Brain microvascular endothelial cell (primary cell): ENCODE measurements around the gene FYB1.

Source experiments
- DNase-seq: peaks from one replicate; pipeline ENCODE4 v3.0.0-alpha.2; 2020
- H3K27ac ChIP-seq: fragments of 250-450 bp; sonication (Bioruptor Pico); 2 replicates; pipeline ENCODE4 v1.5.1; 2020; ENCODE audit warnings: mild to moderate bottlenecking, moderate library complexity
- H3K27me3 ChIP-seq: fragments of 250-450 bp; sonication (Bioruptor Pico); replicated peaks from 2 replicates; pipeline ENCODE4 v1.5.1; 2020; ENCODE audit warnings: mild to moderate bottlenecking
- H3K36me3 ChIP-seq: fragments of 250-450 bp; sonication (Bioruptor Pico); replicated peaks from 2 replicates; pipeline ENCODE4 v1.5.1; 2020; ENCODE audit warnings: mild to moderate bottlenecking
- H3K4me3 ChIP-seq: 2 replicates; pipeline ENCODE4 v1.5.1; 2011; ENCODE audit warnings: low read depth, mild to moderate bottlenecking, control low read depth, low read length, moderate library complexity
- CTCF ChIP-seq: IDR thresholded peaks from 2 replicates; pipeline ENCODE4 v1.5.1; 2011; ENCODE audit warnings: low read depth, mild to moderate bottlenecking, moderate library complexity, low read length, control low read depth, inconsistent platforms; ENCODE audit errors: missing control alignments
- in situ Hi-C: cut with HindIII; loops from 2 replicates; pipeline ENCODE4 v1.10.0; 2017; ENCODE audit warnings: low sequenced_read_pairs, low pct_ligation_motif_present

The FYB1 gene

GRCh38 chr5:39176759-39177630, 42.4 kb downstream of the FYB1 start:
- H3K36me3 ChIP-seq = no peaks in the 10 kb centered on the region
- no peaks in the 10 kb centered on the region for H3K27me3 ChIP-seq
- H3K27ac ChIP-seq = no peak overlapping the region
- no peak for TF ChIP-seq CTCF
- in situ Hi-C loops = no loop called here
- H3K4me3 ChIP-seq = no peak overlapping the region
- DNase-seq = no peak

- DNase-seq = no peak
- no peak for TF ChIP-seq CTCF
Observed at GRCh38 chr5:39175273-39175955, 43.9 kb downstream of the FYB1 start.

GRCh38 chr5:39173069-39173468, 46.3 kb downstream of the FYB1 start:
- TF ChIP-seq CTCF = no peak
- no peak overlapping the region for H3K27ac ChIP-seq
- H3K4me3 ChIP-seq = no peak overlapping the region
- no peak for DNase-seq
- H3K36me3 ChIP-seq = no peaks in the 10 kb centered on the region
- in situ Hi-C loops = no loop called here
- no peaks in the 10 kb centered on the region for H3K27me3 ChIP-seq

More at GRCh38 chr5:39175273-39175955, 43.9 kb downstream of the FYB1 start:
- in situ Hi-C loops = no loop called here
- Histone ChIP-seq H3K27me3 (no peaks in the 10 kb centered on the region), H3K27ac (no peak overlapping the region), H3K4me3 (no peak overlapping the region), H3K36me3 (no peaks in the 10 kb centered on the region)

GRCh38 chr5:39172593-39172992, 46.8 kb downstream of the FYB1 start:
- no peak for TF ChIP-seq CTCF
- Histone ChIP-seq H3K36me3 (no peaks in the 10 kb centered on the region), H3K27me3 (no peaks in the 10 kb centered on the region), H3K4me3 (no peak overlapping the region), H3K27ac (no peak overlapping the region)
- no peak for DNase-seq
- in situ Hi-C loops = no loop called here

GRCh38 chr5:39171647-39172046, 47.7 kb downstream of the FYB1 start:
- Histone ChIP-seq H3K36me3 (no peaks in the 10 kb centered on the region), H3K27me3 (no peaks in the 10 kb centered on the region), H3K4me3 (no peak overlapping the region), H3K27ac (no peak overlapping the region)
- no peak for TF ChIP-seq CTCF
- DNase-seq = no peak
- in situ Hi-C loops = no loop called here
